WTC11 (cell line): Measurements from ENCODE around the gene TEX14.

Source experiments
- CTCF ChIP-seq: fragments of 200-600 bp; IDR thresholded peaks from 2 replicates; pipeline ENCODE4 v1.8.0; 2022; ENCODE audit warnings: antibody characterized with exemption
- GABPB1 ChIP-seq: sonication (generic); formaldehyde crosslinking; IDR thresholded peaks from 2 replicates; pipeline ENCODE4 v1.8.1; 2023; ENCODE audit warnings: mild to moderate bottlenecking, missing genetic modification reagents
- GRHL2 ChIP-seq: fragments of 250-450 bp; sonication (Bioruptor Pico); IDR thresholded peaks from 2 replicates; pipeline ENCODE4 v1.8.0; 2022; ENCODE audit warnings: mild to moderate bottlenecking, moderate library complexity; ENCODE audit not compliant: insufficient replicate concordance, severe bottlenecking
- MAX ChIP-seq: sonication (generic); formaldehyde crosslinking; IDR thresholded peaks from 2 replicates; pipeline ENCODE4 v1.8.0; 2022; ENCODE audit warnings: mild to moderate bottlenecking, missing genetic modification reagents
- NFE2L1 ChIP-seq: sonication (generic); formaldehyde crosslinking; IDR thresholded peaks from 2 replicates; pipeline ENCODE4 v1.8.1; 2023; ENCODE audit warnings: missing genetic modification reagents
- NFYB ChIP-seq: sonication (generic); formaldehyde crosslinking; conservative IDR thresholded peaks from 2 replicates; pipeline ENCODE4 v1.8.0; 2022; ENCODE audit warnings: low read depth, missing genetic modification reagents
- NR2C2 ChIP-seq: sonication (generic); formaldehyde crosslinking; IDR thresholded peaks from 2 replicates; pipeline ENCODE4 v1.8.0; 2022; ENCODE audit warnings: mild to moderate bottlenecking, missing genetic modification reagents
- USF2 ChIP-seq: sonication (generic); formaldehyde crosslinking; IDR thresholded peaks from 2 replicates; pipeline ENCODE4 v1.8.1; 2023; ENCODE audit warnings: mild to moderate bottlenecking, missing genetic modification reagents, moderate library complexity
- ZNF263 ChIP-seq: sonication (generic); formaldehyde crosslinking; IDR thresholded peaks from 2 replicates; pipeline ENCODE4 v1.8.1; 2022; ENCODE audit warnings: low read depth, mild to moderate bottlenecking, moderate library complexity, missing genetic modification reagents
- TF ChIP-seq, protein P1 (sequence below): sonication (generic); formaldehyde crosslinking; IDR thresholded peaks from 2 replicates; pipeline ENCODE4 v1.8.0; 2022; ENCODE audit warnings: mild to moderate bottlenecking, missing genetic modification reagents
- TF ChIP-seq, protein P2 (sequence below): sonication (generic); formaldehyde crosslinking; IDR thresholded peaks from 2 replicates; pipeline ENCODE4 v1.8.0; 2022; ENCODE audit warnings: mild to moderate bottlenecking, missing genetic modification reagents

DNA sequence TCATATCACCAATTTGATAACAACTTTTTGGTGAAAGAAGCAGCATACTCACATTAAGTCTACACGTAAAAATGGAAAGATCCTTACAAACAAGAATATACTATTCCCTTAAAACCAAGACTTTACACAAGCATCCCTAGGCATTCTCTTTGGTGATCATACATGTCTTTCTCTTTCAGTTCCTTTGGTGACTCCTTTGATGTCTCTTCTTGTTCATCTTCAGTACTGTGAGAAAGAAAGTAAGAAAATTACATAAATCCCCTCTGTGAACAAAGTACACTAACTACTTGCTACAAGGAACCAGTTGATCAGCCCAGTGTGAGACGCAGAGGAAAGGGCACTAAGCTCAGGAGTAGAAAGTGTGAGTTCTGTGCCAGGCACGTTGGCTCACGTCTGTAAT, 117.8 kb downstream of the TEX14 start:
- TF ChIP-seq MAX: no peak
- TF ChIP-seq ZNF263 (CRISPR knock-in tag): no peak
- TF ChIP-seq GRHL2 (CRISPR knock-in tag): no peak
- TF ChIP-seq, protein P1, sequence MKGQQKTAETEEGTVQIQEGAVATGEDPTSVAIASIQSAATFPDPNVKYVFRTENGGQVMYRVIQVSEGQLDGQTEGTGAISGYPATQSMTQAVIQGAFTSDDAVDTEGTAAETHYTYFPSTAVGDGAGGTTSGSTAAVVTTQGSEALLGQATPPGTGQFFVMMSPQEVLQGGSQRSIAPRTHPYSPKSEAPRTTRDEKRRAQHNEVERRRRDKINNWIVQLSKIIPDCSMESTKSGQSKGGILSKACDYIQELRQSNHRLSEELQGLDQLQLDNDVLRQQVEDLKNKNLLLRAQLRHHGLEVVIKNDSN (CRISPR knock-in tag): no peak
- TF ChIP-seq CTCF: no peak
- TF ChIP-seq USF2 (CRISPR knock-in tag): no peak
- no peak for TF ChIP-seq NFYB (CRISPR knock-in tag)
- TF ChIP-seq, protein P2, sequence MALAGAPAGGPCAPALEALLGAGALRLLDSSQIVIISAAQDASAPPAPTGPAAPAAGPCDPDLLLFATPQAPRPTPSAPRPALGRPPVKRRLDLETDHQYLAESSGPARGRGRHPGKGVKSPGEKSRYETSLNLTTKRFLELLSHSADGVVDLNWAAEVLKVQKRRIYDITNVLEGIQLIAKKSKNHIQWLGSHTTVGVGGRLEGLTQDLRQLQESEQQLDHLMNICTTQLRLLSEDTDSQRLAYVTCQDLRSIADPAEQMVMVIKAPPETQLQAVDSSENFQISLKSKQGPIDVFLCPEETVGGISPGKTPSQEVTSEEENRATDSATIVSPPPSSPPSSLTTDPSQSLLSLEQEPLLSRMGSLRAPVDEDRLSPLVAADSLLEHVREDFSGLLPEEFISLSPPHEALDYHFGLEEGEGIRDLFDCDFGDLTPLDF (CRISPR knock-in tag): no peak
- TF ChIP-seq NFE2L1 (CRISPR knock-in tag): no peak
- no peak for TF ChIP-seq NR2C2 (CRISPR knock-in tag)
- TF ChIP-seq GABPB1 (CRISPR knock-in tag): no peak
